GM08714 (cell line): ENCODE results near the gene EEF1G.
"Not testable (repeated sequence)": the region's sequence is repeated elsewhere in the genome, so short reads cannot be mapped to it uniquely, and the experiment has no call there.

ENCODE experiments used
- H3K4me3 ChIP-seq: fragments of 200-500 bp; sonication (Bioruptor generic); 2 replicates; pipeline ENCODE4 v1.5.1; 2014; ENCODE audit warnings: mild to moderate bottlenecking, low read length, inconsistent platforms
- ZNF274 ChIP-seq: IDR thresholded peaks from 2 replicates; pipeline ENCODE4 v1.6.1; 2012; ENCODE audit warnings: mild to moderate bottlenecking, low read depth, low read length

EEF1G gene, protein sequence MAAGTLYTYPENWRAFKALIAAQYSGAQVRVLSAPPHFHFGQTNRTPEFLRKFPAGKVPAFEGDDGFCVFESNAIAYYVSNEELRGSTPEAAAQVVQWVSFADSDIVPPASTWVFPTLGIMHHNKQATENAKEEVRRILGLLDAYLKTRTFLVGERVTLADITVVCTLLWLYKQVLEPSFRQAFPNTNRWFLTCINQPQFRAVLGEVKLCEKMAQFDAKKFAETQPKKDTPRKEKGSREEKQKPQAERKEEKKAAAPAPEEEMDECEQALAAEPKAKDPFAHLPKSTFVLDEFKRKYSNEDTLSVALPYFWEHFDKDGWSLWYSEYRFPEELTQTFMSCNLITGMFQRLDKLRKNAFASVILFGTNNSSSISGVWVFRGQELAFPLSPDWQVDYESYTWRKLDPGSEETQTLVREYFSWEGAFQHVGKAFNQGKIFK

DNA sequence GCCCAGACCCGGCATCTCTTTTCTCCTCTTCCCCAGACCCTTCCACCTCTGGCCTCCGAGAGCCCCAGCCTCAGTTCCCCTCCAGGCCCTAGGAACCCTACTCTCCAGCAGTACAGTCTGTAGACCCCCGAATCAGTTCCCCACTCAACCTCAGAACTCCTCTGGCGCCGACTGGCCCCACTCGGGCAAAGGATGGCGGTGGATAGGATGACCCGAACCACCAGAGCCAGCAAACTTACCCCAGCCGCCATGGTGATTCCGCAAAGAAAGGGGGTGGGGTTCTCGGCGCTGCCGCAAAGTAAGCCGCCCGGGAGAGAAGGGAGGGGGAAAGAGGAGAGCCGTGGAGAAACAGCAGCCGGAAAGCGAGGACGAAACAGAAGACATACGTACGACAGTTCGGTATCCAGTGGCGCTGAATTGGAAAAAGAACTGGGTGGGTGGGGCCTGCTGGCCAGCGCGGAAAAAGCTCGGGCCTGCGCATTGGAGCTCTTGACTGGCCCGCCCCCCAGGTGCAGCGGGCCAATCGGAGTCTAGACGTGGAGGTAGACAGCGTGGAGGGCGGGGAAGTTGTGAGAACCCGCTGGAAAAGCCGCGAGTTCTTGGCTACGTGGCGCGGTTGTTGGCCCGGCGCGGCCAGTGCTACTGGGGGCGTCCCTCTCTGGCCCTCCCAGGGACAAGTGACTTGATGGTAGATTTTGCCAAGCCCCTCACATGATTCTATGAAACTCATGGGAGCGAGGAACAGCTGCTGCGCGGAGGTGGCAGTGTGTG is at the start of gene EEF1G:
Gene EEF1G (minus strand): TSS at position 300 of the 771 bp plus-strand sequence. CDS start 49 bp downstream, at position 251.
- peak within 1 kb of the TSS; percentile 86 for H3K4me3 ChIP-seq
- TF ChIP-seq ZNF274: no peak

DNA sequence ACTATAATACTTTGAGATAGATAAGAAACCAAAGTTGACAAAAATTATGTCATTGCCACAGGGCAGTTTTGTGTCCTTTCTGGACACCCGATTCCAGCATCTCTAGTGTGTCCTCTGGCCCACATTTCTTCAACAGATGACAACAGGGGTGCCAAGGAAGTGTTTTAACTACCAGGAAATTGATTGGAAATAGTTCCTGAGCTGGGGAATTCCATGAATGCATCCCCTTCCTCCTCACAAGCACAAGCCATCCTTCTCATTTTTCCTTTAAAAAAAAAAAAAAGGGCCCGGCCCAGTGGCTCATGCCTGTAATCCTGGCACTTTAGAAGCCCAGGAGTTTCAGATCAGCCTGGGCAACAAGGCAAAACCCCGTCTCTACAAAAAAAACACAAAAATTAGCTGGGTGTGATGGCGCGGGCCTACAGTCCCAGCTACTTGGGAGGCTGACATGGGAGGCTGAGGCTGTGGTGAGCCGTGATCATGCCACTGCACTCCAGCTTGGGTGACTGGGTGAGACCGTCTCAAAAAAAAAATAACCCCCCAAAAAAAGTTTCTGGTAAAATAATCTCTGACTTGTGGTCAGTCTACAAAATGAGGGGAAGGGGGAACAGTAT is 48.9 kb upstream of the EEF1G start:
- no peak overlapping the region for H3K4me3 ChIP-seq
- no peak for TF ChIP-seq ZNF274

DNA sequence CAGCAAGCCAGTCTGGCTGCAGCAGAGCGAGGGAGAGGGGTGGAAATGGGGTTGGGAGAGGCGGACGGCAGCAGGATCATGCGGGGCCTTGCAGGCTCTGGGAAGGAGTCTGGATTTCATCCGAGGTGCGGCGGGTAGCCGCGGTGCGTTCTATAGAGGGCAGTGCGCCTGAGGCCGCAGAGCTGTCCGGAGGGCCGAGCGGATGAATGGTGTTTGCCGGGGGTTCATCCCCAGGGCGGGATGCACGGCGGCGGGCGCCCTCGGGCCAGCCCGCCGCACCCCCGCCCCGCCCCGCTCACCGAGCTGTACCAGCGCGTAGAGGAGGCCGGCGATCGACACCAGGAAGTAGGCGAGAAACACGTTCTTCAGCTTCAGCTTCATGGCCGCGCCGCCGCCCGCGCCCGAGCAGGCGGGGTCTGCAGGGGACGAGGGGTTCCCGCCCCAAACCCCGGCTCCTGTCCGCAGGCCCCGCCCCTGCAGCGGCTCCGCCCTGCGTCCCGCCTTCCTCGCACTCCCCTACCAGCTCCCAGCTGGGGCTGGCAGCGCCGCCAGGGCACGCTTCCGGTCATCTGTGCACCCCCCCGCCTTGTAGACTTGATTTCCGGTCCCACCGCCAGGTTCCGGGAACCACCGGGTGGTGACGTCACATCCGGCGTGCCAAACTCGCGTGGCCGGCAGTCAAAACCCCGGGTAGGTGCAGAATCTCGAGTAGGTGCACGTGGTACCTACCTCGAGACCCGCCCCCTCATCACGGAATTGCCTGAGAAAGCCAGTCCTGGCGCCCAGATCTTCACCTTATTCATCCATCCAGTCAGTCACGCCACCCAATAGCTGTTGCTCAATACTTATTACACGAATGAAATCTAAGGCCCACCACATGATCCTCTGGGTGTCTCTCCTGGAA is 48.1 kb upstream of the EEF1G start, which contains the start of gene B3GAT3:
Gene B3GAT3 (minus strand): TSS at position 420 of the 904 bp plus-strand sequence. CDS start 39 bp downstream, at position 381.
- peak within 1 kb of the TSS; percentile 72 for H3K4me3 ChIP-seq
- no peak for TF ChIP-seq ZNF274

DNA sequence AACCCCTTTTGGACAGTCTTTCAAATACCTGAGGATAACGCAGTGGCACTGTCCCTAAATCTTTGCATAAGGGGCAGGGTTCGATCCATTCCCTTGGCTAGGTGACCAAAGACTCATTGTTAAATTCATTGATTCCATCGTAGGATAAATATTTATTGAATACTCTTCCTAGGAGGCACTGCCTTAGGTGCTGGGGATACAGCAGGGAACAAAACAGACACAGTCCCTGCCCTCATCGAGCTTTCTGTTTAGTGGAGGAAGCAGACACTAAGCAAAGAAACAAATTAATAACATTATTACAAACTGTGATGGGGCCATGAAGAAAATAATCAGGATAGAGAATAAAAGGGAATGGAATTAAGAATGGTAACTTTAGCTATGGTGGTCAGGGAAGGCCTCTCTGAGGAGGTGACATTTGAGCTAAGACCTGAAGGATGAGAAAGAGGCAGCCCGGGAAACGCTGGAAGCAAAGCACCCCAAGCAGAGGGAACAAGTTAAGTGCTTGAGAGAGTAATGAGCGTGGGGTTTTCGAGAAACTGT is 47.4 kb upstream of the EEF1G start:
- no peak for TF ChIP-seq ZNF274

DNA sequence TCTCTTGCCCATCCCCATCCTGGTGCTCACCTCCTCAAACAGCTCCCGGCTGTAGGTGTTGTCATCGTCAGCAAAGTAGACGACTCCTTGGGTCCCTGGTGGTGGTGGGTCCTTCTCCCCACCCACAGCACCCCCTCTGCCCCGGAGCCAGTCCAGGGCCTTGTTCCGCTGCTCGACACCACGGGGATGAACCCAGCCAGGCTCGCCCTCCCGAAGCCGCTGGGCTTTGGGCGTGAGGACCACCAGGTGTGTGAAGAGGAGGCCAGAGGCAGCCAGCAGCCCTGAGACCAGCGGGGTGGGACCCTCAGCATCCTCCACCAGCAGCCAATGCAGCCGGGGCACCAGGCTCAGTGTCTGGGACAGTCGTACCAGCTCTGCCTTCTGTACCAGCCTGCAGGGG is 43.3 kb upstream of the EEF1G start:
- not testable (repeated sequence) for H3K4me3 ChIP-seq

More for the DNA sequence above, 47.4 kb upstream of the EEF1G start:
- H3K4me3 ChIP-seq: peak overlapping the region; percentile 72

DNA sequence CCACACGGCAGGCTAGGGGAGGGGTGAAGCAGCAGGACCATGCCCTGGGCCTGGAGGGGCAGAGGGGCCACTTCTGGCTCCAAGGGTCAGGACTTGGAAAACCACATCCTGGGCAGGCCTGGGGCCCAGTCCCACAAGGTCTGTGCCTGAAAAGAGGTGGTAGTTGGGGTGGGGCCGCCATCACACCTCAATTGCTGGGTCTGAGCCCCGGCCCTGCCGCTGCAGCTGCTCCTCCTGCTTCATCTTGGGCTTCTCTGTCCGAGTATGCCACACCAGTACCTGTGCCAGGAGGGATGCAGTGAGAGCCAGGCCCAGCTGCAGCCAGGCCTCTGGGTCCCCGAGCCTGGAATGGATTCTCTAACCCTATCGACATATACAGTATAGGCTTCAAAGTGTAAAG is 41.8 kb upstream of the EEF1G start:
- H3K4me3 ChIP-seq: no peak overlapping the region
- TF ChIP-seq ZNF274: no peak

DNA sequence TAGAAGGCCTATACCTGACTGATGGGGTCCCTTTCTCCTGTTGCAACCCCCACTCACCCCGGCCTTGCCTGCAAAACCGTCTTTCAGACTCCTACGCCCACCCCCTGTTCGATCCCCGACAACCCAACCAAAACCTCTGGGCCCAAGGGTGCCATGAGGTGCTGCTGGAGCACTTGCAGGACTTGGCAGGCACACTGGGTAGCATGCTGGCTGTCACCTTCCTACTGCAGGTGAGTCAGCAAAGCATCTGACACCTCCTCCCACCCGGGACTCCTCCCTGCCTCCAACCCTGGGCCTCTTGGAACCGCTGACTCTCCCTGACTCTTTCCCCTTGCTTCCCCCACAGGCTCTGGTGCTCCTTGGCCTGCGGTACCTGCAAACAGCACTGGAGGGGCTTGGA is 40.6 kb upstream of the EEF1G start:
- no peak for TF ChIP-seq ZNF274
- no peak overlapping the region for H3K4me3 ChIP-seq

DNA sequence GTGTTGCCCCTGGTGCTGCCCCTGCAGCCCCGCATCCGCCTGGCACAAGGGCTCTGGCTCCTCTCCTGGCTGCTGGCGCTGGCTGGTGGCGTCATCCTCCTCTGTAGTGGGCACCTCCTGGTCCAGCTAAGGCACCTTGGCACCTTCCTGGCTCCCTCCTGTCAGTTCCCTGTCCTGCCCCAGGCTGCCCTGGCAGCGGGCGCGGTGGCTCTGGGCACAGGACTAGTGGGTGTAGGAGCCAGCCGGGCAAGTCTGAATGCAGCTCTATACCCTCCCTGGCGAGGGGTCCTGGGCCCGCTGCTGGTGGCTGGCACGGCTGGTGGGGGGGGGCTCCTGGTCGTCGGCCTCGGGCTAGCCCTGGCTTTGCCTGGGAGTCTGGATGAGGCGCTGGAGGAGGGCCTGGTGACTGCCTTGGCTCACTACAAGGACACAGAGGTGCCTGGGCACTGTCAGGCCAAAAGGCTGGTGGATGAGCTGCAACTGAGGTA is 39.6 kb upstream of the EEF1G start:
- no peak overlapping the region for H3K4me3 ChIP-seq
- no peak for TF ChIP-seq ZNF274

DNA sequence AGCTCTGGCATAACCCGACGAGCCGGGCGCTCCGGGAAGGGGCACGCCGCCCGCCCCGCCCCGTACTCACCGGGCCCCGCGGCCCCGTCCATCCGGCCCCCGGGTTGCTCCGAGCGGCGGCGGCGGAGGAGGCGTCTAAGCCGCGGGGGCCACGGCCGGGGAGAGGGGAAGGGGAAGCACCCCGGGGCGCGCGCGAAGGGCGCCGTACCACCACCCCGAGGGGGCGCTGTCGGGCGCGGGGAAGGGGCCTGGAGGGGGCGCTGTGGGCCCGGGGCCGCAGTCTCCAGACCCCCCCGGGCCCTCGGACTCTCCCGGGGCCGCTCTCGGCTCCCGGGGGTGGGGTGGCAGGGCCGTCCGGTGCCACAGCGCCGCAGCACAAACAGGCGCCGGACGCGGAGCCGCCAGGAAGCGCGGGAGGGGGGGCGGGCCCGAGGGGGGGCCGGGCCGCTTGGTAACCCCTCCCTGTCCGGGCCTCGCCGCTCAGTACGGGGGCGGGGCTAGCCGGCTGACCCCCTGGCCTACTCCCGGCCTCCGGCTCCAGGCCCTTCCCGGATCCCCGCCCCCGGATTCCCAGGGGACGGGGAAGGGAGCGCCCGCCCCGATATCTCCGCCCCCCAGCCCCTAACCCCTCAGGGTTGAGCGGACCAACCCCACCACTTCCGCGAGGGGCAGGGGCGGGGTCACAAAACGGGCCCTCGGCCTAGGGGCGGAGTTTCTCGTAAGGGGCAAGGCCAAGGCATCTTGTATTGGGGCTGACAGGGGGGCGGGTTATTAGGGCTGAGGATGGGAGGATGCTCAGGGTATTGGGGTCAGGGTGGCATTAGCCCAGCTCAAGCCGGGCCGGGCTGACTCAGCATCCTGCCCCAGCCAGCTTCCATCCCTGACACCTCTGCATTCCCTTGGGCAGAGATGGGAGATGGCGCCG is 38.9 kb upstream of the EEF1G start, which contains the start of the genes EML3 and ROM1:
Gene EML3 (minus strand): TSS at position 410 of the 925 bp plus-strand sequence. CDS start 318 bp downstream, at position 92.
Gene ROM1 (plus strand): TSS at position 892 of the 925 bp plus-strand sequence. CDS start 25 bp downstream, at position 917.
- no peak for TF ChIP-seq ZNF274
- H3K4me3 ChIP-seq: peak within 1 kb of the TSS; percentile 78

DNA sequence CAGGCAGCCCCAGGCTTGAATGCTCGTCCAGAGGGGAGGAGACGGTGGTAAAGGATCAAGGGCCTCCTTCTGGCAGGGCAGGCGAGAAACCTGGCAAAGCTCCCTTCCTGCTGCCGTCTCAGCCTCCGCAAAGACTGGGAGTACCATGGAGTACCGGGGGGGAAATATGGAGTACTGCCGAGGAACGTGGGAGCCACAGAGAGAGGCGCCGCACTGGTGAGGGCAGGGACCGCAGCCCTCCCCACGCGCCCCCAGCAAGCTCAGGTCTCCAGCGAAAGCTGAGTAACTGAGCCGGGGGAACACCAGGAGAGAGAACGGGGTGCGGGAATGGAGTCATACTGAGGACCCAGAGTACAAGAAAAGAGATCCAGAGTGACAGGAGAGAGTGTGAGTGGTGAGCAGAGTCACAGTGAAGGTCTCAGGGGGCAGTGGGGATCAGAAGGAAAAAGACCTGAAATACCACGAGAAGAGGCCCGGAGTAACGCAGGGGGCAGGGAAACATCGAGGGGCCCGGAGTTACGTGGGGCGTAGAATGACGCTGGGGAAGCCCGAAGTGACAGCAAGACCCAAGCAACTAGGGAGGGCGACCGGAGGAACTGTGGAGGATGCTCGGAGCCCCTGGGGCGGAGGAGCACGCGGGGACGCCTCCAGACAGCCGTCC is 38.1 kb upstream of the EEF1G start:
- H3K4me3 ChIP-seq: peak overlapping the region; percentile 78
- no peak for TF ChIP-seq ZNF274
